H1 (cell line): Measurements from ENCODE around the gene ZNF592. TPM values are rescaled to one million over a fixed set of nuclear protein-coding genes. Genes with fewer than 3 reads are reported as not detected.
"Not testable (repeated sequence)": the region's sequence is repeated elsewhere in the genome, so short reads cannot be mapped to it uniquely, and the experiment has no call there.

ENCODE experiments used
- CTCF ChIA-PET: fragments of 300-600 bp; sonication (Branson Sonifier 250); formaldehyde crosslinking; loops from one replicate; lab custom pipeline; 2021; ENCODE audit not compliant: partially characterized antibody; lab: Charles Lee
- POLR2A ChIA-PET: fragments of 300-600 bp; sonication (Branson Sonifier 250); formaldehyde crosslinking; loops from one replicate; lab custom pipeline; 2021; ENCODE audit warnings: inconsistent platforms; ENCODE audit not compliant: partially characterized antibody; lab: Charles Lee
- DNase-seq, 2 experiments: peaks; one replicate each; pipeline versions ENCODE4 v3.0.0 to v3.0.0-alpha.2; 2010 to 2022; ENCODE audit warnings: low spot score in 2 of 2, low read depth in 1 of 2, mixed read lengths in 1 of 2
- FAIRE-seq: peaks from 2 replicates; lab custom pipeline; 2011; peaks lifted over from hg19 to GRCh38; lab: Jason Lieb, UNC
- H2AFZ ChIP-seq: 2 replicates; pipeline ENCODE4 v1.8.1; 2012; ENCODE audit warnings: low read length, inconsistent platforms
- H2AK5ac ChIP-seq: 2 replicates; pipeline ENCODE4 v1.6.1; 2013; ENCODE audit warnings: low read depth, low read length
- H2BK120ac ChIP-seq: replicated peaks from 2 replicates; pipeline ENCODE3; 2013; ENCODE audit warnings: low read depth, low read length, inconsistent platforms
- H2BK12ac ChIP-seq: 2 replicates; pipeline ENCODE4 v1.6.1; 2013; ENCODE audit warnings: low read depth, low read length
- H2BK15ac ChIP-seq: 2 replicates; pipeline ENCODE4 v1.6.1; 2013; ENCODE audit warnings: low read length
- H2BK20ac ChIP-seq: 2 replicates; pipeline ENCODE4 v1.6.1; 2013; ENCODE audit warnings: low read length
- H2BK5ac ChIP-seq: 2 replicates; pipeline ENCODE4 v1.6.1; 2013; ENCODE audit warnings: low read depth, low read length
- H3K14ac ChIP-seq: 2 replicates; pipeline ENCODE4 v1.6.1; 2013; ENCODE audit warnings: inconsistent platforms; ENCODE audit not compliant: insufficient read length
- H3K18ac ChIP-seq: 2 replicates; pipeline ENCODE4 v1.6.1; 2013; ENCODE audit warnings: low read length; ENCODE audit errors: extremely low read depth
- H3K23ac ChIP-seq: 2 replicates; pipeline ENCODE4 v1.6.1; 2013; ENCODE audit warnings: inconsistent platforms; ENCODE audit not compliant: insufficient read length
- H3K23me2 ChIP-seq: 2 replicates; pipeline ENCODE4 v1.6.1; 2013; ENCODE audit warnings: low read depth, low read length
- H3K27ac ChIP-seq: 2 replicates; pipeline ENCODE4 v1.6.1; 2011; ENCODE audit warnings: low read depth, low read length, inconsistent platforms
- H3K27me3 ChIP-seq, 4 experiments: replicated peaks in 1 of 4; 1 replicate in 1 of 4; 2 replicates in 3 of 4; pipeline versions ENCODE4 v1.6.1 to v1.8.1; 2011 to 2013; ENCODE audit warnings: low read length in 3 of 4, mild to moderate bottlenecking in 3 of 4, inconsistent platforms in 2 of 4, mixed read lengths in 2 of 4, moderate library complexity in 1 of 4; ENCODE audit not compliant: control insufficient read depth in 3 of 4, insufficient read depth in 3 of 4; ENCODE audit errors: extremely low read depth in 1 of 4
- H3K36me3 ChIP-seq, 4 experiments: 2 replicates each; pipeline versions ENCODE4 v1.6.1 to v1.8.1; 2011 to 2013; ENCODE audit warnings: mild to moderate bottlenecking in 4 of 4, low read length in 3 of 4, moderate library complexity in 2 of 4, control low read depth in 1 of 4, inconsistent platforms in 1 of 4; ENCODE audit not compliant: insufficient read depth in 4 of 4, control insufficient read depth in 2 of 4
- H3K4ac ChIP-seq: replicated peaks from 2 replicates; pipeline ENCODE3; 2013; ENCODE audit warnings: low read length, low read depth, mixed read lengths, inconsistent platforms; ENCODE audit not compliant: insufficient read length
- H3K4me1 ChIP-seq, 4 experiments: replicated peaks in 1 of 4; 1 replicate in 1 of 4; 2 replicates in 3 of 4; pipeline versions ENCODE4 v1.6.1 to v1.8.1; 2011 to 2013; ENCODE audit warnings: low read length in 3 of 4, inconsistent platforms in 2 of 4, mixed read lengths in 1 of 4; ENCODE audit not compliant: insufficient read depth in 4 of 4, control insufficient read depth in 3 of 4
- H3K4me2 ChIP-seq, 2 experiments: 2 replicates each; pipeline versions ENCODE4 v1.6.1 to v1.8.1; 2011 to 2013; ENCODE audit warnings: low read depth in 2 of 2, low read length in 2 of 2, control low read depth in 1 of 2, inconsistent platforms in 1 of 2, mild to moderate bottlenecking in 1 of 2; ENCODE audit not compliant: insufficient read depth in 1 of 2
- H3K4me3 ChIP-seq, 4 experiments: fragments of 200-600, 300-600 bp in 1 of 4; sonication (generic), shearing (Covaris generic), sonication (Bioruptor Twin) in 1 of 4; 2 replicates each; pipeline versions ENCODE4 v1.5.1 to v1.8.1; 2011 to 2016; ENCODE audit warnings: low read length in 4 of 4, low read depth in 3 of 4, control low read depth in 2 of 4, inconsistent platforms in 2 of 4, mild to moderate bottlenecking in 2 of 4, mixed read lengths in 1 of 4, moderate library complexity in 1 of 4; ENCODE audit not compliant: insufficient read depth in 2 of 4; ENCODE audit errors: extremely low read depth in 1 of 4
- H3K56ac ChIP-seq: replicated peaks from 2 replicates; pipeline ENCODE3; 2013; ENCODE audit warnings: low read depth, mild to moderate bottlenecking, mixed read lengths, low read length, inconsistent platforms; ENCODE audit not compliant: insufficient read length
- H3K79me1 ChIP-seq: 2 replicates; pipeline ENCODE4 v1.6.1; 2013; ENCODE audit warnings: low read depth, low read length, control low read depth
- H3K79me2 ChIP-seq, 2 experiments: 2 replicates each; pipeline versions ENCODE4 v1.6.1 to v1.8.1; 2012 to 2013; ENCODE audit warnings: low read length in 2 of 2, mild to moderate bottlenecking in 2 of 2, inconsistent platforms in 1 of 2; ENCODE audit not compliant: insufficient read depth in 2 of 2, control insufficient read depth in 1 of 2
- H3K9ac ChIP-seq, 4 experiments: replicated peaks in 1 of 4; 1 replicate in 1 of 4; 2 replicates in 3 of 4; pipeline versions ENCODE4 v1.6.1 to v1.8.1; 2011 to 2013; ENCODE audit warnings: low read depth in 3 of 4, low read length in 3 of 4, control low read depth in 2 of 4, mild to moderate bottlenecking in 2 of 4, moderate library complexity in 2 of 4, inconsistent platforms in 1 of 4; ENCODE audit errors: extremely low read depth in 1 of 4
- H3K9me3 ChIP-seq, 2 experiments: 2 replicates each; pipeline versions ENCODE4 v1.6.1 to v1.8.1; 2012 to 2013; ENCODE audit warnings: mild to moderate bottlenecking in 2 of 2, moderate library complexity in 2 of 2, control low read depth in 1 of 2, inconsistent platforms in 1 of 2, low read depth in 1 of 2, low read length in 1 of 2, mixed read lengths in 1 of 2; ENCODE audit not compliant: insufficient read depth in 2 of 2
- H4K20me1 ChIP-seq, 2 experiments: replicated peaks in 1 of 2; 2 replicates each; pipeline versions ENCODE3 to v1.8.1; 2011 to 2013; ENCODE audit warnings: inconsistent platforms in 2 of 2, low read length in 2 of 2, mild to moderate bottlenecking in 1 of 2; ENCODE audit not compliant: insufficient read depth in 2 of 2, control insufficient read depth in 1 of 2
- H4K5ac ChIP-seq: 2 replicates; pipeline ENCODE4 v1.6.1; 2013; ENCODE audit warnings: low read length, low read depth, mixed read lengths, inconsistent platforms; ENCODE audit not compliant: insufficient read length
- H4K8ac ChIP-seq: 2 replicates; pipeline ENCODE4 v1.8.0; 2013; ENCODE audit warnings: mild to moderate bottlenecking, moderate library complexity, low read length, inconsistent platforms; ENCODE audit not compliant: insufficient read depth; ENCODE audit errors: extremely low read depth
- H4K91ac ChIP-seq: replicated peaks from 2 replicates; pipeline ENCODE3; 2013; ENCODE audit warnings: low read length, mixed read lengths, inconsistent platforms; ENCODE audit not compliant: insufficient read length
- WGBS, 2 experiments: shearing (Covaris generic) in 1 of 2; methylation state at CpG; one replicate each; pipeline versions ENCODE4 v1.1.6 to v1.1.7; 2013 to 2015; ENCODE audit warnings: low lambda C conversion rate in 2 of 2, mixed read lengths in 2 of 2, inconsistent platforms in 1 of 2, low coverage in 1 of 2, missing lambda C conversion rate in 1 of 2; ENCODE audit not compliant: insufficient replicate concordance in 2 of 2, insufficient coverage in 1 of 2, insufficient read length in 1 of 2; ENCODE audit errors: extremely low coverage in 1 of 2, missing lambda C conversion rate in 1 of 2; 5-methylcytosine and 5-hydroxymethylcytosine counted together
- polyA plus RNA-seq, 7 experiments: library from polyadenylated mRNA; depleted of rRNA in 3 of 7; stranded (reverse) in 5 of 7; unstranded in 2 of 7; fragments of >200 nt in 5 of 7; fragments of 200-250 nt in 2 of 7; gene quantifications; 1 replicate in 5 of 7; 2 replicates in 1 of 7; 4 replicates in 1 of 7; pipeline versions ENCODE4 v1.2.1 to v1.2.3, GENCODE V29; 2011 to 2013; ENCODE audit warnings: missing spikeins in 2 of 7, mixed read lengths in 2 of 7
- total RNA-seq: library from RNA; stranded (reverse); fragmentation: NEBNext Ultra II Directional; extraction: Animal tissue kit (Norgen Biotek cat#: 25700); gene quantifications from 2 replicates; pipeline ENCODE4 v1.2.1, GENCODE V29; 2021

Gene ZNF592
- total and polyA plus RNA-seq, 2 of the 8 experiments (the other 6 are each of a cell fraction or from before 2014, with no cell fraction given) = 14.2 to 33.0 TPM

GRCh38 chr15:84754889-84755288 is 6.5 kb downstream of the ZNF592 start:
- not testable (repeated sequence) for H4K8ac ChIP-seq, H4K91ac ChIP-seq, H2BK12ac ChIP-seq, DNase-seq, H3K56ac ChIP-seq, H3K27ac ChIP-seq, H2BK20ac ChIP-seq, H3K4me3 ChIP-seq, H4K5ac ChIP-seq, H2AFZ ChIP-seq, H3K27me3 ChIP-seq, H4K20me1 ChIP-seq, H3K14ac ChIP-seq, H2BK15ac ChIP-seq, H3K18ac ChIP-seq, H3K23ac ChIP-seq, H2BK120ac ChIP-seq, H3K4me1 ChIP-seq, H3K9me3 ChIP-seq, FAIRE-seq, H3K4me2 ChIP-seq, H2BK5ac ChIP-seq, H3K36me3 ChIP-seq, H2AK5ac ChIP-seq, H3K9ac ChIP-seq, H3K79me1 ChIP-seq, H3K23me2 ChIP-seq
- Histone ChIP-seq H3K4ac (peak overlapping the region; percentile 44), H3K79me2 (peaks cover 16 to 90% of the 10 kb centered on the region in 2 experiments)
- WGBS, 2 experiments = 87% methylated on average over 3 of the region's 4 CpGs; no CpG with 5 or more reads in 1 of the 2 experiments
- CTCF ChIA-PET = interaction anchor here (0.7 to 1.6 kb wide), 5 partner anchors 19 to 167 kb away, joined by 3 to 7 read pairs (median 3); partner anchors contain the start of gene ALPK3
- POLR2A ChIA-PET = interaction anchor here (0.6 to 1.3 kb wide), 4 partner anchors 48 to 127 kb away, joined by 3 to 4 read pairs (median 3); no protein-coding TSS in a partner anchor
